Measurements from ENCODE around the gene OR2D3. TPM values are rescaled to one million over a fixed set of nuclear protein-coding genes. Genes with fewer than 3 reads are reported as not detected.
"Not testable (repeated sequence)": the region's sequence is repeated elsewhere in the genome, so short reads cannot be mapped to it uniquely, and the experiment has no call there.

The OR2D3 gene
- total RNA-seq, 2 experiments from 2014 or later, result not detected

GRCh38 chr11:6895010-6895409, 25.8 kb upstream of the OR2D3 start:
- no peak overlapping the region for H3K4me2 ChIP-seq (ENCODE audit: low read length)
- H3K27ac ChIP-seq (ENCODE audit: low read depth, low read length, poor library complexity, severe bottlenecking), result no peak overlapping the region
- CTCF ChIA-PET (ENCODE audit: unreplicated experiment), result no interaction called here
- no peaks in the 10 kb centered on the region for H3K36me3 ChIP-seq (ENCODE audit: insufficient read depth, low read length)
- TF ChIP-seq CTCF (conservative IDR thresholded peaks at IDR 0.05; ENCODE audit: low read length) (no peak), EZH2phosphoT487 (IDR thresholded peaks at IDR 0.05; ENCODE audit: borderline replicate concordance, low read depth, low read length) (no peak)
- no peaks in the 10 kb centered on the region for H3K9me3 ChIP-seq (ENCODE audit: low read length)
- BruUV-seq (replicated peaks), result no TSS peak
- no peak for DNase-seq (ENCODE audit: low spot score)
- no peaks in the 10 kb centered on the region for H3K9me2 ChIP-seq (ENCODE audit: insufficient read depth, low read length)
- H3K4me3 ChIP-seq (ENCODE audit: low read depth, low read length, poor library complexity, severe bottlenecking), result no peak overlapping the region
- POLR2A ChIA-PET, result no interaction called here
- H4K20me1 ChIP-seq (ENCODE audit: insufficient read depth, low read length), result no peaks in the 10 kb centered on the region
- H3K79me2 ChIP-seq (ENCODE audit: insufficient read depth, low read depth, low read length), result no peaks in the 10 kb centered on the region
- H2AFZ ChIP-seq (ENCODE audit: low read length), result no peak overlapping the region
- intact Hi-C loops (cut with micrococcal nuclease; ENCODE audit: unreplicated experiment), result no loop called here
- H3K4me1 ChIP-seq (ENCODE audit: insufficient read depth, low read length, poor library complexity, severe bottlenecking), result no peaks in the 10 kb centered on the region

- no peak overlapping the region for H3K4me2 ChIP-seq (ENCODE audit: low read length)
- no peak overlapping the region for H3K27ac ChIP-seq (ENCODE audit: low read depth, low read length, poor library complexity, severe bottlenecking)
- TF ChIP-seq EZH2phosphoT487 (IDR thresholded peaks at IDR 0.05; ENCODE audit: borderline replicate concordance, low read depth, low read length) (no peak), CTCF (conservative IDR thresholded peaks at IDR 0.05; ENCODE audit: low read length) (no peak)
- H3K4me1 ChIP-seq (ENCODE audit: insufficient read depth, low read length, poor library complexity, severe bottlenecking), result no peaks in the 10 kb centered on the region
- H3K36me3 ChIP-seq (ENCODE audit: insufficient read depth, low read length), result no peaks in the 10 kb centered on the region
- no TSS peak for BruUV-seq (replicated peaks)
- DNase-seq (ENCODE audit: low spot score), result no peak
- H3K4me3 ChIP-seq (ENCODE audit: low read depth, low read length, poor library complexity, severe bottlenecking), result no peak overlapping the region
- no peaks in the 10 kb centered on the region for H4K20me1 ChIP-seq (ENCODE audit: insufficient read depth, low read length)
- no peaks in the 10 kb centered on the region for H3K9me3 ChIP-seq (ENCODE audit: low read length)
- ChIA-PET POLR2A (no interaction called here), CTCF (ENCODE audit: unreplicated experiment) (no interaction called here)
- intact Hi-C loops (cut with micrococcal nuclease; ENCODE audit: unreplicated experiment), result no loop called here
- H2AFZ ChIP-seq (ENCODE audit: low read length), result no peak overlapping the region
- no peaks in the 10 kb centered on the region for H3K9me2 ChIP-seq (ENCODE audit: insufficient read depth, low read length)
- no peaks in the 10 kb centered on the region for H3K79me2 ChIP-seq (ENCODE audit: insufficient read depth, low read depth, low read length)
Measured at GRCh38 chr11:6898911-6899310, 21.9 kb upstream of the OR2D3 start.

GRCh38 chr11:6900327-6900999, 20.3 kb upstream of the OR2D3 start:
- intact Hi-C loops (cut with micrococcal nuclease; ENCODE audit: unreplicated experiment), result no loop called here
- Histone ChIP-seq H3K79me2 (ENCODE audit: insufficient read depth, low read depth, low read length) (no peaks in the 10 kb centered on the region), H3K4me2 (ENCODE audit: low read length) (no peak overlapping the region), H3K27ac (ENCODE audit: low read depth, low read length, poor library complexity, severe bottlenecking) (no peak overlapping the region), H3K9me3 (ENCODE audit: low read length) (no peaks in the 10 kb centered on the region), H4K20me1 (ENCODE audit: insufficient read depth, low read length) (no peaks in the 10 kb centered on the region), H3K9me2 (ENCODE audit: insufficient read depth, low read length) (no peaks in the 10 kb centered on the region), H3K4me1 (ENCODE audit: insufficient read depth, low read length, poor library complexity, severe bottlenecking) (no peaks in the 10 kb centered on the region), H3K36me3 (ENCODE audit: insufficient read depth, low read length) (no peaks in the 10 kb centered on the region), H2AFZ (ENCODE audit: low read length) (no peak overlapping the region), H3K4me3 (ENCODE audit: low read depth, low read length, poor library complexity, severe bottlenecking) (no peak overlapping the region)
- no peak for TF ChIP-seq EZH2phosphoT487 (IDR thresholded peaks at IDR 0.05; ENCODE audit: borderline replicate concordance, low read depth, low read length)
- TF ChIP-seq CTCF (conservative IDR thresholded peaks at IDR 0.05; ENCODE audit: low read length), result peak; percentile 69
- POLR2A ChIA-PET, result interaction anchor here (0.6 kb wide), 1 partner anchor 744 kb away, joined by 3 read pairs; no protein-coding TSS in a partner anchor
- BruUV-seq (replicated peaks), result no TSS peak
- CTCF ChIA-PET (ENCODE audit: unreplicated experiment), result no interaction called here
- DNase-seq (ENCODE audit: low spot score), result peak; percentile 6

- CTCF ChIA-PET (ENCODE audit: unreplicated experiment); H3K27ac ChIP-seq (ENCODE audit: low read depth, low read length, poor library complexity, severe bottlenecking); H3K4me1 ChIP-seq (ENCODE audit: insufficient read depth, low read length, poor library complexity, severe bottlenecking); H4K20me1 ChIP-seq (ENCODE audit: insufficient read depth, low read length); H3K79me2 ChIP-seq (ENCODE audit: insufficient read depth, low read depth, low read length); intact Hi-C loops (cut with micrococcal nuclease; ENCODE audit: unreplicated experiment); H3K4me2 ChIP-seq (ENCODE audit: low read length); H2AFZ ChIP-seq (ENCODE audit: low read length); H3K9me2 ChIP-seq (ENCODE audit: insufficient read depth, low read length); BruUV-seq (replicated peaks); H3K4me3 ChIP-seq (ENCODE audit: low read depth, low read length, poor library complexity, severe bottlenecking); H3K36me3 ChIP-seq (ENCODE audit: insufficient read depth, low read length); H3K9me3 ChIP-seq (ENCODE audit: low read length); DNase-seq (ENCODE audit: low spot score): not testable (repeated sequence)
- POLR2A ChIA-PET, result interaction anchor here (0.7 to 1.1 kb wide), 2 partner anchors 28 to 60 kb away, joined by 3 to 4 read pairs; no protein-coding TSS in a partner anchor
Measured at GRCh38 chr11:6904804-6905203, 16.0 kb upstream of the OR2D3 start.

Data from OCI-LY7 (cell line).